ENCODE results near the gene LYRM7.

GRCh38 chr5:131167615-131168014 lies 3.1 kb upstream of the LYRM7 start:
- TF ChIP-seq, protein P1, sequence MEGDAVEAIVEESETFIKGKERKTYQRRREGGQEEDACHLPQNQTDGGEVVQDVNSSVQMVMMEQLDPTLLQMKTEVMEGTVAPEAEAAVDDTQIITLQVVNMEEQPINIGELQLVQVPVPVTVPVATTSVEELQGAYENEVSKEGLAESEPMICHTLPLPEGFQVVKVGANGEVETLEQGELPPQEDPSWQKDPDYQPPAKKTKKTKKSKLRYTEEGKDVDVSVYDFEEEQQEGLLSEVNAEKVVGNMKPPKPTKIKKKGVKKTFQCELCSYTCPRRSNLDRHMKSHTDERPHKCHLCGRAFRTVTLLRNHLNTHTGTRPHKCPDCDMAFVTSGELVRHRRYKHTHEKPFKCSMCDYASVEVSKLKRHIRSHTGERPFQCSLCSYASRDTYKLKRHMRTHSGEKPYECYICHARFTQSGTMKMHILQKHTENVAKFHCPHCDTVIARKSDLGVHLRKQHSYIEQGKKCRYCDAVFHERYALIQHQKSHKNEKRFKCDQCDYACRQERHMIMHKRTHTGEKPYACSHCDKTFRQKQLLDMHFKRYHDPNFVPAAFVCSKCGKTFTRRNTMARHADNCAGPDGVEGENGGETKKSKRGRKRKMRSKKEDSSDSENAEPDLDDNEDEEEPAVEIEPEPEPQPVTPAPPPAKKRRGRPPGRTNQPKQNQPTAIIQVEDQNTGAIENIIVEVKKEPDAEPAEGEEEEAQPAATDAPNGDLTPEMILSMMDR (IDR thresholded peaks at IDR 0.05): no peak
- no peak for TF ChIP-seq POLR2AphosphoS5 (IDR thresholded peaks at IDR 0.05; ENCODE audit: low read depth, low read length)
- TF ChIP-seq, protein P2, sequence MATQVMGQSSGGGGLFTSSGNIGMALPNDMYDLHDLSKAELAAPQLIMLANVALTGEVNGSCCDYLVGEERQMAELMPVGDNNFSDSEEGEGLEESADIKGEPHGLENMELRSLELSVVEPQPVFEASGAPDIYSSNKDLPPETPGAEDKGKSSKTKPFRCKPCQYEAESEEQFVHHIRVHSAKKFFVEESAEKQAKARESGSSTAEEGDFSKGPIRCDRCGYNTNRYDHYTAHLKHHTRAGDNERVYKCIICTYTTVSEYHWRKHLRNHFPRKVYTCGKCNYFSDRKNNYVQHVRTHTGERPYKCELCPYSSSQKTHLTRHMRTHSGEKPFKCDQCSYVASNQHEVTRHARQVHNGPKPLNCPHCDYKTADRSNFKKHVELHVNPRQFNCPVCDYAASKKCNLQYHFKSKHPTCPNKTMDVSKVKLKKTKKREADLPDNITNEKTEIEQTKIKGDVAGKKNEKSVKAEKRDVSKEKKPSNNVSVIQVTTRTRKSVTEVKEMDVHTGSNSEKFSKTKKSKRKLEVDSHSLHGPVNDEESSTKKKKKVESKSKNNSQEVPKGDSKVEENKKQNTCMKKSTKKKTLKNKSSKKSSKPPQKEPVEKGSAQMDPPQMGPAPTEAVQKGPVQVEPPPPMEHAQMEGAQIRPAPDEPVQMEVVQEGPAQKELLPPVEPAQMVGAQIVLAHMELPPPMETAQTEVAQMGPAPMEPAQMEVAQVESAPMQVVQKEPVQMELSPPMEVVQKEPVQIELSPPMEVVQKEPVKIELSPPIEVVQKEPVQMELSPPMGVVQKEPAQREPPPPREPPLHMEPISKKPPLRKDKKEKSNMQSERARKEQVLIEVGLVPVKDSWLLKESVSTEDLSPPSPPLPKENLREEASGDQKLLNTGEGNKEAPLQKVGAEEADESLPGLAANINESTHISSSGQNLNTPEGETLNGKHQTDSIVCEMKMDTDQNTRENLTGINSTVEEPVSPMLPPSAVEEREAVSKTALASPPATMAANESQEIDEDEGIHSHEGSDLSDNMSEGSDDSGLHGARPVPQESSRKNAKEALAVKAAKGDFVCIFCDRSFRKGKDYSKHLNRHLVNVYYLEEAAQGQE (IDR thresholded peaks at IDR 0.05; ENCODE audit: insufficient read depth in 1 of 2, low read depth in 2 of 2, low read length in 1 of 2): no peak

All from Panc1 (cell line).